K562 (cell line): ENCODE results near the gene FCHO1. TPM values are rescaled to one million over a fixed set of nuclear protein-coding genes. Genes with fewer than 3 reads are reported as not detected.

ENCODE experiments used
- CHCHD3 ChIP-seq: fragments of 250-450 bp; sonication (Bioruptor Pico); IDR thresholded peaks from 2 replicates; pipeline ENCODE4 v2.1.2; 2022; ENCODE audit warnings: mild to moderate bottlenecking
- MGA ChIP-seq: fragments of 450-650 bp; IDR thresholded peaks from 2 replicates; pipeline ENCODE4 v1.6.1; 2016; ENCODE audit warnings: mild to moderate bottlenecking, moderate library complexity
- NCOA6 ChIP-seq: fragments of 450-650 bp; IDR thresholded peaks from 2 replicates; pipeline ENCODE4 v1.6.1; 2017; ENCODE audit warnings: mild to moderate bottlenecking
- POLR2B ChIP-seq: fragments of 450-650 bp; IDR thresholded peaks from 2 replicates; pipeline ENCODE4 v1.6.1; 2018; ENCODE audit warnings: low read depth; ENCODE audit not compliant: partially characterized antibody
- RAD51 ChIP-seq: fragments of 450-650 bp; IDR thresholded peaks from 2 replicates; pipeline ENCODE4 v1.7.1; 2016; ENCODE audit warnings: low read depth, mild to moderate bottlenecking, borderline replicate concordance
- RCOR1 ChIP-seq, 2 experiments: IDR thresholded peaks; 2 replicates each; pipeline ENCODE4 v1.6.1; 2012; ENCODE audit warnings: low read depth in 2 of 2, low read length in 2 of 2, borderline replicate concordance in 1 of 2, improper control_type of control experiment in 1 of 2
- TEAD1 ChIP-seq, 2 experiments: fragments of 450-650 bp in 1 of 2; sonication (generic) in 1 of 2; formaldehyde crosslinking; IDR thresholded peaks; 2 replicates each; pipeline versions ENCODE4 v1.4.0 to v1.8.0; 2020 to 2022; ENCODE audit warnings: mild to moderate bottlenecking in 2 of 2, missing genetic modification reagents in 1 of 2
- YY1 ChIP-seq, 3 experiments: IDR thresholded peaks; 2 replicates each; pipeline ENCODE4 v1.6.1; 2011; ENCODE audit warnings: low read length in 2 of 3, mild to moderate bottlenecking in 2 of 3, moderate library complexity in 2 of 3, borderline replicate concordance in 1 of 3, control low read depth in 1 of 3, low read depth in 1 of 3; ENCODE audit not compliant: insufficient read depth in 3 of 3, insufficient replicate concordance in 2 of 3, control insufficient read depth in 1 of 3, insufficient read length in 1 of 3; ENCODE audit errors: extremely low read depth in 1 of 3
- ZNF165 ChIP-seq: fragments of 250-450 bp; sonication (Bioruptor Pico); IDR thresholded peaks from 2 replicates; pipeline ENCODE4 v1.4.0; 2020; ENCODE audit warnings: borderline replicate concordance
- ZNF518B ChIP-seq: fragments of 250-450 bp; sonication (Bioruptor Pico); IDR thresholded peaks from 2 replicates; pipeline ENCODE4 v1.5.0; 2021; ENCODE audit warnings: mild to moderate bottlenecking, moderate library complexity
- polyA plus RNA-seq, 8 experiments: library from polyadenylated mRNA; depleted of rRNA in 4 of 8; stranded (reverse) in 5 of 8; unstranded in 3 of 8; fragments of >200 nt; fragmentation: Nextera tagmentation in 2 of 8; fragmentation: Illumina TruSeq in 1 of 8; extraction: Ambion mirVana in 2 of 8; extraction: Trizol in 1 of 8; gene quantifications; 2 replicates each; pipeline versions ENCODE4 v1.2.1 to v1.2.3, GENCODE V29; 2011 to 2014; ENCODE audit warnings: inconsistent platforms in 1 of 8, missing spikeins in 1 of 8
- total RNA-seq, 7 experiments: library from RNA; depleted of rRNA in 6 of 7; stranded (reverse); fragments of >200 nt in 6 of 7; fragmentation: Illumina TruSeq in 2 of 7; extraction: Trizol in 2 of 7; gene quantifications; 2 replicates each; pipeline versions ENCODE4 v1.2.1 to v1.2.3, GENCODE V29; 2011 to 2021; ENCODE audit warnings: low replicate concordance in 1 of 7

FCHO1 gene
- total and polyA plus RNA-seq, 9 of the 15 experiments (the other 6 are each of a cell fraction or from before 2014, with no cell fraction given), result 0.21 to 58.9 (median 18.3) TPM

- TF ChIP-seq ZNF165 (peak; percentile 32; the same call in 1 of the 2 replicates), MGA (no peak), POLR2B (no peak), NCOA6 (no peak), RAD51 (peak; percentile 38; the same call in 1 of the 2 replicates), ZNF518B (CRISPR knock-in tag) (no peak), RCOR1 (IDR thresholded peaks at IDR 0.05; ENCODE audit: borderline replicate concordance in 1 of 2, low read depth in 2 of 2, low read length in 2 of 2) (peak in 1 of 2 experiments; percentile 76; a peak in 2 of 4 replicates), YY1 (IDR thresholded peaks at IDR 0.05; ENCODE audit: borderline replicate concordance in 1 of 3, control insufficient read depth in 1 of 3, extremely low read depth in 1 of 3, insufficient read depth in 3 of 3, insufficient read length in 1 of 3, insufficient replicate concordance in 2 of 3, low read depth in 1 of 3, low read length in 2 of 3) (peak in 1 of 3 experiments; percentile 27), CHCHD3 (CRISPR knock-in tag) (no peak), TEAD1 (CRISPR knock-in tag; IDR thresholded peaks at IDR 0.05) (no peak)
Measured at GRCh38 chr19:17794731-17795494, 43.6 kb downstream of the FCHO1 start, which contains the start of gene B3GNT3 (continued).
